ENCODE data around the gene ZNF8.
"Not testable (repeated sequence)": the region's sequence is repeated elsewhere in the genome, so short reads cannot be mapped to it uniquely, and the experiment has no call there.

Gene ZNF8

GRCh38 chr19:58278541-58279041 is at the start of gene ZNF8:
TSS of gene ZNF8 (plus strand) at chr19:58278955. CDS start at chr19:58279082, 127 bp downstream.
- DNase-seq (ENCODE audit: low read depth in 2 of 2): peak; percentile 99
- TF ChIP-seq CTCF (IDR thresholded peaks at IDR 0.05; ENCODE audit: low read depth, low read length): no peak
- H3K4me3 ChIP-seq (replicated peaks in 1 of 2; ENCODE audit: low read depth in 2 of 2, low read length in 2 of 2): peak within 1 kb of the TSS; percentile 86 to 93

- peak overlapping the region; percentile 88 to 95 for H3K4me3 ChIP-seq (replicated peaks in 1 of 2; ENCODE audit: low read depth in 2 of 2, low read length in 2 of 2)
- peak; percentile 37 to 46 for DNase-seq (ENCODE audit: low read depth in 2 of 2)
- peak; percentile 50 for TF ChIP-seq CTCF (IDR thresholded peaks at IDR 0.05; ENCODE audit: low read depth, low read length)
These were observed 49.5 kb upstream of the ZNF8 start for GRCh38 chr19:58229255-58229639.

GRCh38 chr19:58237324-58237723 is 41.4 kb upstream of the ZNF8 start:
- TF ChIP-seq CTCF (IDR thresholded peaks at IDR 0.05; ENCODE audit: low read depth, low read length): no peak
- DNase-seq (ENCODE audit: low read depth in 2 of 2): no peak
- H3K4me3 ChIP-seq (replicated peaks in 1 of 2; ENCODE audit: low read depth in 2 of 2, low read length in 2 of 2): no peak overlapping the region

GRCh38 chr19:58243351-58243750 is 35.4 kb upstream of the ZNF8 start:
- no peak overlapping the region for H3K4me3 ChIP-seq (replicated peaks in 1 of 2; ENCODE audit: low read depth in 2 of 2, low read length in 2 of 2)
- TF ChIP-seq CTCF (IDR thresholded peaks at IDR 0.05; ENCODE audit: low read depth, low read length): no peak
- no peak for DNase-seq (ENCODE audit: low read depth in 2 of 2)

GRCh38 chr19:58248886-58249285 is 29.9 kb upstream of the ZNF8 start:
- no peak for DNase-seq (ENCODE audit: low read depth in 2 of 2)

GRCh38 chr19:58252102-58252685 is 26.6 kb upstream of the ZNF8 start:
- DNase-seq (ENCODE audit: low read depth in 2 of 2): peak in 1 of 2 donors; percentile 18
- TF ChIP-seq CTCF (IDR thresholded peaks at IDR 0.05; ENCODE audit: low read depth, low read length): no peak
- H3K4me3 ChIP-seq (replicated peaks in 1 of 2; ENCODE audit: low read depth in 2 of 2, low read length in 2 of 2): no peak overlapping the region

More at GRCh38 chr19:58248886-58249285, 29.9 kb upstream of the ZNF8 start:
- TF ChIP-seq CTCF (IDR thresholded peaks at IDR 0.05; ENCODE audit: low read depth, low read length): no peak
- H3K4me3 ChIP-seq (replicated peaks in 1 of 2; ENCODE audit: low read depth in 2 of 2, low read length in 2 of 2): no peak overlapping the region

GRCh38 chr19:58258259-58258658 is 20.5 kb upstream of the ZNF8 start:
- not testable (repeated sequence) for DNase-seq (ENCODE audit: low read depth in 2 of 2); H3K4me3 ChIP-seq (replicated peaks in 1 of 2; ENCODE audit: low read depth in 2 of 2, low read length in 2 of 2)
